ENCODE results near the gene PCSK6.
"Not testable (repeated sequence)": the region's sequence is repeated elsewhere in the genome, so short reads cannot be mapped to it uniquely, and the experiment has no call there.

The PCSK6 gene

DNA sequence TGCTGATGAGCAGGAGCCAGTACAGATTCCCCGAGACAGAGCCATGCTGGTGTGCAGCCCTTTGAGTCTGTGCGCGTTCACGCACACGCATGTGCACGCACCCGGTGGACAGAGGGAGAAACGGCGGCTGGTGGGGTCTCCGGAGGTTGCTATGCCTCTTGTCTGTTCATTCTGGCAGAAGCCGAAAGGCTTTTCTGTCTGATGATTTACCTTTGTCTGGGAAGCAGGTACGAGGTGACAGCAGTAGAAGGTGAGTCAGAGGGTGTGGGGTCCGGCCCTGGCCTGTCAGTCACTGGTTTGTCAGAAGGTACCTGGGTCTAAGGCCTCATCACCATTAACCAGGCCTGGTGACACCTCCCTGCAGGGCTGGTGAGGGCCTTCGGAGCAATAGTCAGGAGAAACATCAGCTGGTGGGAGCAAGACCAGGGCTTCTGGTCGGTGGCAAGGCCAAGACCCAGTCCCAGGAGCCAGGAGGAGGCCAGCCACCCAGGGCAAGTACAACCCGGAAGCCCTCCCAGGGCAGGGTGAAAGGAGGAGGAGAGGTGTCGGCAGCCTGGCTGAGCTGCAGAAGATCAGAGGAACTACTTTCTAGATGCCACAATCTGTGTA lies 7.5 kb downstream of the PCSK6 start:
- DNase-seq: no peak

DNA sequence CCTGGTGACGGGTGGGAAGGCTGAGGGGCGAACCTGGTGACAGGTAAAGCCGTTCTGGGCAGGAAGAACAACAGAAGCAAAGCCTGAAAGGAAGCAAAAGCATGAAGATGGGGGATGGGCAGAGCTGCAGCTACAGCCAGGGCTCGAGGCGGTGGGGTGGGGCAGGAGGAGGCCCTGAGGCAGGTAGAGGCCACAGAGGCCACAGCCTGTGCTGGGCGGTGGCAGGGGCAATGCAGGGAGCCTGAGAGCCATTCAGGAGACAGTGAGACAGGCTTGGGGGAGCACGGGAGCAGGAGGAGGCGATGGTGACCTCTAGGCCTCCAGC lies 8.2 kb downstream of the PCSK6 start:
- DNase-seq: no peak

DNA sequence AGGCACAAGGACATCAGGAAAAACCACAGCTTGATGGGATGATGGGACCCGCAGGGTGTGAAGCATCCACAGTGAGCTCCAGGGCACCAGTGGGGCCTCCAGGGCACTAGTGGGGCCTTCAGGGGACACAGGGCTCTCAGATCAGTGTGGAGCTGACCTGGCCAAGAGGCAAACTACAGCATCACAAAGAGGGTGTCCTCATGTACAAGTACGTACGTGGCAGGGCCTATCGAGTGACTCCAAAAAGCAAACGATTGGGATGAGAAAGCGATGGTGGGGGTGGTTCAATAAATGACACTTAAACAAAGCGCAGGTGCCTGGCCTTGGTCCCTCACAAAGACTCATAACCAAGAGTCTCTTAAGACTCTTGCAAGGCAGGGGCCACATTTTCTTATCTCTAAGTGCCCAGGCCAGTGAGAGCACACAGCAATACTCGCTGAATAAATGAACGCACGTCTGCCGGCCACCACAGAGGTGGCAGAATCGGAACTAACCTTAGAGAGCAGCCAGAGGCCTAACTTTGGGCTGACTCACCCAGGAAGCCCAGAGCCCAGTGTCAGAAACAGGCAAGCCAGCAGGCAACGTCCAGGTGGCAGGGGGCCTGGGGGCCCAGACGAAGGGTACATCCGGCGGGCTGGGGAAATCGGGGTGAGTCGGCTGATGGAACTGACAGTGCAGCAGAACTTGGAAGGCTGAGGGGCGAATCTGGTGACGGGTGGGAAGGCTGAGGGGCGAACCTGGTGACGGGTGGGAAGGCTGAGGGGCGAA lies 8.7 kb downstream of the PCSK6 start:
- no peak for DNase-seq

DNA sequence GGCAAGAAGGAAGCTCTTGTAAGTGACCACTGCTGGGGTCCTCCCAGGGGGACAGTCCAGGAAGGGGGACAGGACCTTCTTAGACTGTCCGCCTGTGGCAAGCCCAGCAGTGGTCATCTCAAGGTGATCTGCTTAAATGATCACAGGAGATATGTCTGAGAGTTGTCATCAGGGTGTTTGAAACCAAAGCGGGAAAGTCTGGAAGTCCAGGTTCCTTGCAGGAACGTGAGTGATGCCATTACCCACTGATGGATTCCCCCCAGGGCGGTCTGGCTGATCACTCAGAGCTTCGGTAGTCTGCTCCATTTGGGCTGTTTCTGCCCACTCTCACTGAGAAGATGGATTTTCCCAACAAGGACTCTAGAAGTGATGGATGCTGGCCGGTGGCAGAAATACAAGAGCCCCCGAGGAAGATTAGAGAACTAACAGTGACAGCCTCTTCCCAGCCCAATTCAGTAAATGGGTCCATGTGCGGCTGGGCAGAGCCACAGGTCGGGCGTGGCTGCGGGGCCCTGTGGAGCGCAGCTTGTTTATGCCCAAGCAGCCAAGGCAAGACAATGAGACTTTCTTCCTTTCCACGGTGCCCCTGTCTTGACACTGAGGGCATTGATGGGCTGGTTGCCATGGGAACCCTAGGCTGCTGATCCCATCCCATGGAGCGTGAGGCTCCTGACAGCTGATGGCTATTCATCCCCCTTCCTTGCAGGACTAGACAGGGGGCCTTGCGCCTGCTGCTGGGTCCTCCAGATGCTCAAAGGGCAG lies 9.5 kb downstream of the PCSK6 start:
- DNase-seq: no peak

DNA sequence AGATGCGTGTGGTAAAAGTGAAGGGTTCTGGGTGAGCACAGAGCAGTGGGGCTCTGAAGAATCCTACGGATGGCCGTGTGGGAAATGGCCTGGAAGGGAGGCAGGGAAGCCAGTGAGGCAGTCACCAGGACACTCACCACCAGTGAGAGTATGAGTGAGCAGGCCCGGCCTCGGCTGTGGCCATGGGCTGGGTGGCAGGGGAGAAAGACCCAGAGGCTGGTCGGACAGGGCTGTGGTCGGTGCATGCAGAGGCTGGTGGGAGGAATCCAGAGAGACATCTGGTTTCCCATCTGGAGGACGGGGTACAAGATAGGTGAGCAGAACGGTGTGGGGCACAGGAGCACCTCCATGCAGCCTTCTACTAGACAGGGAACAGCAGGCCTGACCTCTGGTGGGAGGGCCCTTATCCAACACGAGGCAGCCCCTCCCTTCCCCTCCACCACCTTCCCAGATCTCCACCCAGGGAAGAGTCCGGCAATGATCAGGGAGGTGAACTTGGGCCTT lies 10.1 kb downstream of the PCSK6 start:
- no peak for DNase-seq

DNA sequence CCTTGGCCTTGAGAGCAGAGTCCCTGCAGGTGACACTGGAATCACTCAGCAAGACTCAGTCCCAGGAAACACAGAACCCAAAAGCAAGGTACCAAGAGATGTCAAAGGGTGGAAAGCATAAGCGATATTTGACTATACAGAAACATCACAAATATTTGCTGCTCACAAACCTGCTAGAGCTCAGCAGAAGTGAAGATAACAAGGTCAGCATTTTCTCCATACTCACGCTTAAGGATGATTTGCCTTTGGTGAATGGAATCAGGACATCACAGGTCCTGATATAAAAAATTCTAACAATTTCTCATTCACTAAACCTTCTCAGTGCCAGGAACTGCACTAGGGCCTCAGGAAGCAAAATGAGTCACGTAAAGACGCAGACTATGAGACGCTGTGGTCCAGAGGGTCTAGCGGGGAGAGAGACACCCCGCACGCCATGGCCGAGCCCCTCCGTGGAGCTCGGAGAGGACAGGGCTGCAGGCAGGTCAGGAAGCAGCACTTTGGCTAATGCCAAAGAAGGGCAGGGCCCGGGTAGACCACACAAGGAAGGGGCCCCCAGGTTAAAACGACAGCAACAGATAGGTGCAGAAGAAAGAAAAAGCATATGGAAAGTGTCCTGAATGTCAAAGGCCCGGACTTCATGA lies 10.7 kb downstream of the PCSK6 start:
- no peak for DNase-seq

DNA sequence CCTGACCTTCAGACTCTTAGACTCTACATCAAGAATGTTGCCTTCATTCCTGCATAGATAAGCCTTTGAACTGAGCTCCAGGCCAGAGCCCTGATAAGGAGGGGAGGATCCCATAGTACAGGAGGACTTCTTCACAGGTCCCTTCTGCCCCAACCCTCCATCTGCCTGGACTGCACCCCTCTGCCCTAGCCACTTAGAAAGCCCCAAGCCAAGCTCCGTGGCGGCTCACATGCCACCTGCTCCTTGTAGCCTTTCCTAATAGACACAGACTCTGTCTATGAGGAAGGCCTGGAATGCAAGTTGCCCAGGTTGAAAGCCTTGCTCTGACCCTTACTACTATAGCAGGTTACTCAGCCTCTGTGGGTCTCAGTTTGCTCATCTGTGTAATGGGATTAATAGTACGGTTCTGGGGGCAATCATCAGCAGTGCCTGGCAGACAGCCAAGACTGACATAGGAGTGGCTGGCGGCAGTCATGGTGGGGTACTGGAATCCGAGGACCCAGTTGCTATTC lies 11.6 kb downstream of the PCSK6 start:
- no peak for DNase-seq

DNA sequence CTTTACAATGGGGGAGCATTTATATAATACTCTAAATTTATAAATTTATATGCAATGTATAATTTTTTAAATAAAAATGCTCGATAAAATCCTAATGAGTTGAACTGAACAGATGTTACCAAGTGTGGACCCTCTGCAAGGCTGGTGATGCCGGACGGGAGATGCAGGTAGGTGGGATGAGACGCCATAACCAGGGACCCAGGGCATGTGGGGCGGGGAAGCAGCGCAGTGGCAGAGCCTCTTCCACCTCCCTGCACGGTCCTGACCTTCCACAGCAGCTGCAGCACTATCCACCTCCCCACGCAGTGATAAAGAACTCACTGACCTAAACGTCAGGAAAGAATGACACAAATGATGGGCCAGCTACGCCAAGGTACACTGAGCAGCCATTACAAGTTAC lies 12.8 kb downstream of the PCSK6 start:
- DNase-seq: no peak

DNA sequence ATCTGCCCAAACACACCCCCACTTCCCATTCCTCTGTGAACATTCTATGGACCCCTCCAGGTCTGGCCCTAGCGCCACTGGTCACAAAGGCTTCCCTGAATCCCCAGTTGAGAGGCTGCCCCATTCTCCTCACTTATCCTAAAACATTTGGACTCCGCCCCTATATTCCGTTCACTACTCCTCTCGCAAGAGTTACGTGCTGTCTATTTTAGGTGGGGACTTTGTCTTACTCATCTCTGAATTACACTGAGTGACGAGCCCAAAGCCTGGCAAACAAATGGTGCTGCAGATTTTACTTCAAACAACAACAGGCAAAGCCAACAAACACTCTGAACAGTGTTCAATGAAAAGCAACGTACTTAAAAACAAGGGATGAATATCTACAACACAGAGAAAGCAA lies 14.5 kb downstream of the PCSK6 start:
- no peak for DNase-seq

DNA sequence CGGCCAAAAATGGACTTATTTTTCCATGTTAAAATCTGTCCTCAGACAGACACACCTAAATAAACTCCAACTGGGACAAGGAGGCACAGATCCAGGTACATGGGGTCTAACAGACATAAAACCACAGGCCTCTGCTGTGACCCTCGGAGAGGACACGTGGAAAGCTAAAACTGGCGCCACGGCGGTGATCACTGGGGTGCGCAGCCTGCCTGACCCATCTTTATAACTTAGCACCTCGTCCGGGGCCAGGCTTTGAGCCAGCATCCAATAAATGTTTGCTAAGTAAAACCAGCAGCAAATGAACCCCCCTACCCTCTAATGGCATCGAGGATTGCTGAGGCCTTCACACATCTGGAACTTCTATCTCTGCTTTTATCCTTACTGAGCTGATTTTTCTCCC lies 15.3 kb downstream of the PCSK6 start:
- DNase-seq: no peak

DNA sequence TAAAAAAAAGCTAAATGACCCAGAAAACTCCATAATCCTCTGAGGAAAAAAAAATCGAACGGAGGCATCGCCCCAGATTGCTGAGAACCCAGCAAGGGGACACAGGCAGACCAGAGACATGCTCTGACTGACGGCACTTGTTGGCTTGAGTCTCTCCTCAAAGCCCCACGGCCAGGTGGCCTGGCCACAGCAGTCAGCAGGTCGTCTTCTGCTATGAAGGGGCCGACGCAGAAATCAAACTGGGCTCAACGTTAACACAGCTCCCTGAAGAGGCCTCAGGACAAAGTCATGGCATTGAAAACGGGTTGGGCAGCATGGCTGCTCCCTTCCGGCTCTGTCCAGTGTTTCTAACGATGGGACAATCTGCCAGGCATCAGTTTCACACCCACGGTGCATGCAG lies 17.5 kb downstream of the PCSK6 start:
- no peak for DNase-seq

DNA sequence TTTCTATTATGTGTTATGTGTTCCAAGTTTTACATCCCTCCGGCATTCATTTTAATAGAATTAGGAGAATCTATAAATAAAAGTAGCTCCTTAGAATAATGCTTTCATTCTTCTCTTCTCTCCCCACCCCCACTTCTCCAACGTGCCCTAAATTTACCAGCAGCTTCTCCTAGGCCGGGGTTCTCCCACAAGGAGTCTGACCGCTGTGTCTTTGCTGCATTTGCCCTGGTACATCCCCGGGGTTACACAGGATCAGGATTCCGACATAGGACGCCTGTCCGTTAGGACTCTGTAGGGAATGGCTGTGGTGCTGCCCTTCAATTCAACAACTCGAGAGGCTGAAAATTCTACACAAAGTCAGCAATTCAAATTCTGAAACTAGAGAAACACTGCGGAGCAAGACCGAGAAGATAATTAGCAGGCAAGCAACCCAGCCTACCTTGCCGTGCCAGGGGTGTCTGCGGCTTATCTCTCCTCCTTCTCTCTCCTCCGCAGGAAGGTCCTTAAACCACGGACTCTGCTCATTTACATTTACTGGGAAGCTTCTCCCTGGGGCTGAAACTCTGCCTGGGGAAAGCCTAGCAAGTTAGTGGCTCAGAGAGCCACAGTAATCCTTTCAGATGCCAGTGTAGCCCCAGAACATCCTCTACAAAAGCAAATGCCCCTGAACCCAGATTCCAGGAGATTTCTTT lies 18.8 kb downstream of the PCSK6 start:
- DNase-seq: no peak

DNA sequence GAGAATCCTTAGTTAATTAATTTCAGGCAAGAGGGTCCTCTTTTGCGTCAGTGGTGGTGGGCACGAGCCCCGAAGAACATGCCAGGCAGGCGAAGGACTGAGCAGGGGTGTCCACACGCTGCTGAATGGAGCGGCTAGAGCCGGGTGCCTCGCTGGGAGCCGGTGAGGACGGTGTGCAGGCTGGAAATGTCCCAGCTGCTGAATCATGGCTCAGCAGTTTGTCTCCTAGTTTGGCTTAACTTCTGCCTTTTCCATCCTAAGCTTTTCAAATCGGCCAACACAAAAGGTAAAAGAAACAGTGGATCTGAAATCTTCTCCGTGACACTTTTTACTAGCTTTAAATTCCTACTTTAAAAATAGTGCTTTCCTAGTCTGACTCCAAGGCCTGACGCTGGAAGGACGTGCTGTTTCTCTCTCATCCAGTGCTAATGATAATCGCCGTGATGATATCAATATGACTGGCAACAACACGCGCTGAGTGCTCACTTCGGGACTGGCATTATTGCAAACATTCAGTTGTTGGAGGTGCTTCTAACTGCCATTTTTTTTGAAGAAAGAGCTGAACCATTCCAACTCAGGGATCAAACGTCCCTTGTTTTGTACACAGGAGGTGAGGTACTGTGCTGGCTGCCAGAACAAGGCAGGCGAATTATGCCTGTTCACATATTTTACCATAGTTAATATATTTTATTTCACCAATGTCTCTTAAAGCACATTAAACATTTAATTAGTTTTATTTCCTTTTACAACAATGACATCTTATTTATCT lies 19.8 kb downstream of the PCSK6 start:
- no peak for DNase-seq

DNA sequence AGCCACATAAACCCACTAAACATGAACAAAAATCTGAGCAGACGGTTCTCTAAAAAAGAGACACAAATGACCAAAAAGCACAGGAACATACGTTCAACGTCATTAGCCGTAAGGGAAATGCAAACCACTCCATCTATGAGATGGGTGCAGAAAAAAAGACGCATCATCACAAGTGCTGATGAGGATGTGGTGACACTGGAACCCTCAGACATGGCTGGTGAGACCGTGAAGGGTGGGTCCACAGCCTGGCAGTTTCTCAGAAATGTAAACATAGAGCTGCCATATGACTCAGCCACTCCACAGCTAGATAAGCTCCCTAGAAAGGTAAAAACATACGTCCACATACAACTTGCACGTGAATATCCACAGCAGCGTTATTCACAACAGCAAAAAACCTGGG lies 23.3 kb downstream of the PCSK6 start:
- no peak for DNase-seq

DNA sequence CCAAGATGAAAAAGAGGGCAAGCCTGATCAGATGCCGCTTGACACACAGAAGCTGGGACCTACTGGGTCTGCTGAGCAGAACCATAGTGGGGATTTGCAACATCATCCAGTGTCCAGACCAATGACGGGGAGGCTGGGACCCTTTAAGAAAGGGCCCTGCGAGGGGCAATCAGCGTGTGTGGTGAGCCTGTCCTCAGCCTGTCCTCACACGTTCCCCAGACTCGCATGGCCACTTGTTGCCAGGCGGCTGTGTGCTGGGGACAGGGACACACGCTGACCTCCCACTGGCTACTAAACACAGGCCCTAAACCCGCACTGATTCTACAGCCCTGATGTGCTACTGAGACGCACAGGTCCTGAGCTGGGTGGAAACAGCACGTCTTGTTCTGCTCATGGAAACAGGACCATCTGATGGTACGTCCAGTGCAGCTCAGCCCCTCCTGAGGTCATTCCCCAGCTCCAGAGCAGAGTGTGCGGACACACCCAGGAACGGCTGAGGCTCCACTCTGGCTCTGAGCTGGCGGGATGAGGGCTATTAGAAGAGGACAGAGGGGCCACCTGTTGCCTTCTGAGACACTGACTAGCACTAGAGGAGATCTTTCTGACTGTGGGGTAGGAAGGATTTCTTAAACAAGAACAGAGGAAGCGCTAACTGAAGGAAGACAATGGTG lies 24.4 kb downstream of the PCSK6 start:
- DNase-seq: no peak

DNA sequence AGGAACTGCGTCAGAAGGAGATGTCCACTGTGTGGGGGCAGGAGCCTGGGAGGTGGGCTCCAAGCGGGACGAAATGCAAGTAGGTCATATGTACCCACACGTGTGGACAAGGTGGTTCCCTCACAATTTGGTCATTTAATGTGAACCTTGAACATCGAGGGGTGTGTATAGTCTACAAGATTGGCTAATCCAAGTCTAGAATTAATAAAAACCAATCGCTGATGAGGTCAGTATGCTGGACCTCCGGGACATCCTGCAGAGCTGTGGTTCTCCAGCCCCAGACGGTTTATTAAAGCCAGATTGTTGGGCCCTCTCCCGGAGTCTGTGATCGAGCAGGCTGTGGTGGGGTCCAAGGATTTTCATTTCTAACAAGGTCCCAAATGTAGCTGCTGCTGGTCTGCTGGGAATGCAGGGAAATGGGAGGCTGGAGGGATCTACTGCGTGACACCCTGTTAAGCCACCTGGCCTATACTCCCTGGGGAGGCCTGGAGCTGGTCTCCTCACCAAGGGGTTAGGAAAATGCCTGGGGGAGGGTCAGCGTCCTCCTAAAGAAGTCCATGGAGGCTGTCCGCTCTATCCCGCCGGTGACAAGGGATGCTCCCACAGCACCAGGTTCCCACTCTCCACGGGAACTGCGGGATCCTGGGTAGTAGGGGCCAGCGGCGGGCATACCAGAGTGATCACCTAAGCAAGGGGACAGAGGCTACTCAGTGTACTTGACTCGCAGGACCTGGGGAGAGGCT lies 25.1 kb downstream of the PCSK6 start:
- DNase-seq: no peak

DNA sequence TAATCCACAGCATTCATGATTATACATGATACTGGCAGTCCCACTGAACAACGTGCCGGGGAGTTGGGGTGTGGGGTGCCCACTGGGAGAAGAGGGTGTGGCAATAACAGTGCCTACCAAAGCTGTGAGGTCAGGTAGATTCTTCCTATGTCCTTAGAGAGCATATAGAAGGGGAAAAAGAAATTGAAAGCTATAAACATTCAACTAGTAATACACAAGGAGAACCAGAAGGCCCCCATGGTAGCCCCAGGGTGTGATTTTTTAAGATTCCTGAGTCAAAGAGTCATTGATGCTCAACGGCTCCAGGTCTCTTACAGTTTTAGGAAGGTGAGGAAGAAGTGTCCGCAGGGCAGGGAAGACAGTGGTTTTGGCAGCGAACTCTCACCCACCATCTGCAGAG lies 25.8 kb downstream of the PCSK6 start:
- DNase-seq: not testable (repeated sequence)

DNA sequence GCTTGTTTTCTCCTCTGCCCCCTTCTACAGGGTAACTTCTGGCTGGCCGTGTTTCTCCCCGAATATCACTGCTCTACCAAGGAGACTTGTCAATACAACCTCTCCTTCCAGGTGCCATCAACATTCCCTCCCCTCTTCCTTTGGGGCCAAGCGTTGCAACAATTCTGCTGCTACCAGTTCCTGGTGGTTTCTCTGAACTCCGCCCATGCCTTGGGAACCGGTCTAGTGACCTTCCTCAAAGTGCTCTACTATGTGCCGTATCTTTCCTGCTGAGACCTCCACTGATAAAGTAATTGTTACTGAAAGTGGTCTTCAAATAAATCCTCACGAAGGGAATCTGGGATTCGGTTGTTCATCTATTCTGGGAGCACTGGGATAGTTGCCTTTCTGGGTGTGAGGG lies 26.2 kb downstream of the PCSK6 start:
- DNase-seq: no peak

DNA sequence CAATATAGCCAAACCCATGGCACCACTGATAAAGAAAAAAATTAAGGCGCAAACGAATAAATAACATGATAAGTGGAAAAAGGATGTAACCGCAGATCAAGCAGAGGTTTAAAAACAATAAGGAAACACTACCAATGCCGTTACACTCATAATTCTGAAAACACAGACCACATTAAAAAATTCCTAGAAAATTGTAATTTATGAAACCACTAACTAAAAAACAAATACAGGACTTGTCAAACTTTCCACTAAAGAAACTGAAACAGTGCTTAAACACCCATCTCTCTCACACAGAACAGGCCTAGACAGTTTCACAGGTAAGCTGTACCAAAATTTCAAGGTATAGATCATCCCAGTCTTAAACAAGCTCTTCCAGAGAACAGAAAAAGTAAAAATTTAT lies 28.4 kb downstream of the PCSK6 start:
- no peak for DNase-seq

DNA sequence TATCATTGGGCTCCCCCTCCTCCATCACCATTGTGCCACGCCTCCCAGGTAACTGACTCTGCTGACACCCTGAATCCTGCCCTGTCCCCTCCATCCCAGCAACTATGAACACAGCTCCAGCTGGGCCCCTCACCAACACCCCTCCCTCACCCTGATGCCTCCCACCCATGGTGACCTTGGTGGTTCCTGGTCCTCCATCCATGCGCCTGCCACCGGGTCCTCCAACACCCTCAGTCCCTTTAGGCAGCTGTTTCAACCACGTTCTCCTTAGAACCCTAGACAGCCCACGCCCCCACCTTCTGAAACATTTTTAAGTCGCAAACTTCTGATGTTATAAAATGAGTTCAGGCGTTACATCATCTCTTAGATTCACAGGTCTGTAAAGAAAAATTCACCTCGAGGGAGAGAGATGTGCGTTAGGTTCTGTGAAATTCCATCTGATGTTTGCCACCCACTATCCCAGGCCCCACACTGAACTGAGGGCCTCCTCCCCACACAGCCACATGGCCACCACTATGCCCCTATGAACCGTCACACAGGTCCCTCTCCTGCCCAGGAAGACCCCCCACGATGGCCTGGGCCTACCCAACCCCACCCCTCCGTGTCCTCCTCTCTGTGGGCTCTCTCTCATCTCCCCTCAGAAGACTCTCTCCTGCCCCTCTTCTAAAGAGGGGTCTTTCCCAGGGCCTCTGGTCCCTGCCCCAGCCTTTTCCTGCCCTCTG lies 29.8 kb downstream of the PCSK6 start:
- DNase-seq: no peak
